Retina (tissue), 1 donor: Measurements from ENCODE around the gene SEMA7A.
"Not testable (repeated sequence)": the region's sequence is repeated elsewhere in the genome, so short reads cannot be mapped to it uniquely, and the experiment has no call there.

Experiments used
- DNase-seq: peaks from one replicate; pipeline ENCODE4 v3.0.0-alpha.2; 2016

SEMA7A gene

GRCh38 chr15:74433592-74434262, at the start of gene SEMA7A:
SEMA7A (minus strand) TSS chr15:74433958; CDS start chr15:74433918, 40 bp downstream.
- peak; percentile 86 for DNase-seq

GRCh38 chr15:74482661-74483060, 48.9 kb upstream of the SEMA7A start:
- DNase-seq: no peak

GRCh38 chr15:74480364-74480763, 46.6 kb upstream of the SEMA7A start:
- DNase-seq: not testable (repeated sequence)

- not testable (repeated sequence) for DNase-seq
Observed at GRCh38 chr15:74471621-74472020, 37.9 kb upstream of the SEMA7A start.

GRCh38 chr15:74470631-74471395, 37.1 kb upstream of the SEMA7A start:
- no peak for DNase-seq

GRCh38 chr15:74468341-74469032, 34.7 kb upstream of the SEMA7A start:
- DNase-seq: no peak

GRCh38 chr15:74466570-74466969, 32.8 kb upstream of the SEMA7A start:
- no peak for DNase-seq

GRCh38 chr15:74464897-74465296, 31.1 kb upstream of the SEMA7A start:
- DNase-seq: no peak

GRCh38 chr15:74464216-74464615, 30.5 kb upstream of the SEMA7A start:
- DNase-seq: no peak

GRCh38 chr15:74463634-74464033, 29.9 kb upstream of the SEMA7A start:
- DNase-seq: no peak

GRCh38 chr15:74461847-74462511, 28.2 kb upstream of the SEMA7A start:
- no peak for DNase-seq

GRCh38 chr15:74460871-74461846, 27.4 kb upstream of the SEMA7A start, which contains the start of gene UBL7:
UBL7 (minus strand) TSS chr15:74461160; CDS start chr15:74458867, 2,293 bp downstream.
- peak; percentile 96 for DNase-seq

GRCh38 chr15:74460298-74460697, 26.5 kb upstream of the SEMA7A start:
- no peak for DNase-seq

GRCh38 chr15:74459798-74460197, 26.0 kb upstream of the SEMA7A start:
- not testable (repeated sequence) for DNase-seq

- DNase-seq: no peak
Observed at GRCh38 chr15:74458473-74458872, 24.7 kb upstream of the SEMA7A start.

- DNase-seq: not testable (repeated sequence)
Observed at GRCh38 chr15:74457036-74457435, 23.3 kb upstream of the SEMA7A start.

GRCh38 chr15:74454764-74455500, 21.2 kb upstream of the SEMA7A start:
- DNase-seq: no peak

GRCh38 chr15:74453925-74454763, 20.4 kb upstream of the SEMA7A start:
- no peak for DNase-seq

- peak; percentile 44 for DNase-seq
Observed at GRCh38 chr15:74451861-74452835, 18.4 kb upstream of the SEMA7A start.
